Fibroblast of gingiva (primary cell): ENCODE results near the gene RYK.
"Not testable (repeated sequence)": the region's sequence is repeated elsewhere in the genome, so short reads cannot be mapped to it uniquely, and the experiment has no call there.

Experiments used
- DNase-seq: peaks from one replicate; pipeline ENCODE4 v3.0.0-alpha.2; 2011; ENCODE audit warnings: low read depth

Gene RYK

DNA sequence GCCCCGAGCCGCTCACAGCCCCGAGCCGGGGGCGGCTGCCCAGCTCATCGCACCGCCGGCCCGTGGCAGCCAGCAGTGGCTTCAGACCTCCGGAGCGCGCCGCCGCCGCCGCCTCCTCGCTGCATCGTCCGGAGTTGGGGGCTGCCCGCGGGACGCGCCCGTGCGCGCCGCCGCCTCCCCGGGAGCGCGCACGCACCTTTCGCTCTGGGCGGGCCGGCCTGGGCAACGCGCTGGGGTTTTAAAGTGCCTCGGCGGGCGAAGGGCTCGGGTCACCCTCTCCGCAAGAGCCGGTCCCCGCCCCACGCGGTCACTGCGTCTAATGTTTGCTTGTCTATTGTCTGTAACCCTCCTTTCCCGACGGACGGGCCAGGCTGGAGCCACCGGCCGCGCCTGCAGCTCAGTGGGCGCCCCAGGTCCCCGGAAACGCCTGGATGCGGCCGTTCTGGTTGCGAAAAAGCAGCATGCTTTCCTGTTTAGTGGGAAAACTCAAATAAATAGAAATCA is at the start of gene RYK:
Gene RYK (minus strand): TSS at position 143 of the 504 bp plus-strand sequence. CDS start 205 bp downstream, outside the sequence.
- DNase-seq, result peak; percentile 64

DNA sequence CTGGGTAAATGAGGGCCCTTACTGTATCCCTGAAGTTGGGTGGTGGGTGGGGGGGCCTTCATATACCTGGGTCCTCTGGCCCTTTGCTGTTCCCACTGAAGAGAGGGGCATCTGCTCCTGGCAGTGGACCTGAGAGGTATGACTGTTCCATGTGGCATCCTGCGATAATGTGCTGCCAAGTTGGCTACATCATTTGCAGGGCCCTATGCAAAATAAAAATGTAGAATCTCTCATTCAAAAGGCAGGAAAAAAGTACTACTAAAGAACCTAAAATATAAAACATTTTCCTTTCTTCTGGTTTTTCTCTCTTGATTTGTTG is 49.2 kb upstream of the RYK start:
- DNase-seq, result no peak

DNA sequence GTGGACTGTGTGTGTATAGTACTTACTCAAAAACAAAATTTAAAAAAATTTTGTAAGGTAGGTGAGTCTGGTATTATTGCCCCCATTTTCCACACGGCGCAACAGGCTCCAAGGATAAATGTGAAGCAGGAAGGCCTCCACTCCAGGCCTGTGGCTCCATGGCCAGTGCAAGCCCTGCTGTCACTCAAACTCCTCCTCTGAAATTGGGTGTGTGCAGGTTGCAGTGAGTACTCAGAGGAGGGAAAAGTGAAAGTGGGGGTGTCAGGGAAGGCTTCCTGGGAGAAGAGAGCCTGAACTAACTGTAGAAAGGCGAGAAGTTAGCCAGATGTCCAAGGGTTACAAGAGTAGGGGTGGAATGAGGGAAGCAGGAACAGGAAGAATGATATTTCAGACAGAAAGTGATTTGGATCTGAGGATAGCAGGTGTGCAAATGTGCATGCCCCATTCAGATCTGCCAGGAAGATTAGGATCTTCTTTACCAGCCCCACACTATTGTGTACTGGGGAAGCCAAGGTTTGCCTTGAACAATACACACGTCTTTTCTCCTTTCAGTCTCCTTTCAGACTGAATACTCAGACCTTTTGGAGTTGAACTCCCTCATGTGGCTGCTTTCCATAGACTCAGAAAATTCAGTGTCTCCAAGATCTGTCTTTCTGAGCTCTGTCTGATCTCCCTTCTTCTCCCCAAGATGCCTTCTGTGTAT is 48.7 kb upstream of the RYK start:
- peak; percentile 34 for DNase-seq

DNA sequence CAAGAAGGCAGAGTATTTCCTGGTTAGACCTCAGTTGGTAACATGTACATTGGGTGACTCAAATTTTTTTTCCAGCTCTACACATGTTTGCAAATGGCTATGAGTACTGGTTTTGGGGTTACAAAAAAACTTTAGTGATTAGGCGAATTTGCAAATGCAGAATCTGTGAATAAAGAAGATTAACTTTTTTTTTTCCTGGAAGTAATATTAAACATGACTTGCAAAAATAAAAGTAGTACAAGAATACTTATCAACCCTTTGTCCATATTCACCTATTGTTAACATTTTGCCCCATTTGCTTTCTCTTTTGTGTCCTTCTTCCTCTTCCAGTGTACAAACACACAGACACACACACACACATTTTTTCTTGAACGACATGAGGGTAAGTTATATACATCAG is 47.6 kb upstream of the RYK start:
- DNase-seq, result no peak

DNA sequence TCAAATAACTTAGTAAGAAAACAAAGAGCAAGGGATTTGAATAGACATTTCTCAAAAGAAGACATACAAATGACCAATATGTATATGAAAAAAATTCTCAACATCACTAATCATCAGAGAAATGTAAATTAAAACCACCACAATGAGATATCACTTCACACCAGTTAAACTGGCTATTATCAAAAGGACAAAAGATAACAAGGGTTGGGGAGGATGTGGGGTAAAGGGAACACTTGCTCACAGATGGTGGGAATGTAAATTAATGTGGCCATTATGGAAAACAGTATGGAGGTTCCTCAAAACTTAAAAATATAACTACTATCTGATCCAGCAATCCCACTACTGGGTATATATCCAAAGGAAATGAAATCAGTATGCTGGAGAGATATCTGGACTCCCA is 46.0 kb upstream of the RYK start:
- no peak for DNase-seq

DNA sequence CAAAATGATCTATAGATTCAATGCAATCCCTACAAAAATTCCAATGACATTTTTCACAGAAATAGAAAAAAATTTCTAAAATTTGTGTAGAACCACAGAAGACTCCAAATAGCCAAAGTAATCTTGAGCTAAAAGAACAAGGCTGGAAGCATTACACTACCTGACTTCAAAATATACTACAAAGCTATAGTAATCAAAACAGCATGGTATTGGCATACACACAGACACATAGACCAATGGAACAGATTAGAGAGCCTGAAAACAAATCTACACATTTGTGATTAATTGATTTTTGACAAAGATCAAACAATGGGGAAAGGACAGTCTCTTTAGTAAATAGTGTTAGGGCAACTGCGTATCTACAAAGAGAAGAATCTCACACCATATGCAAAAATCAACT is 45.3 kb upstream of the RYK start:
- DNase-seq, result no peak

DNA sequence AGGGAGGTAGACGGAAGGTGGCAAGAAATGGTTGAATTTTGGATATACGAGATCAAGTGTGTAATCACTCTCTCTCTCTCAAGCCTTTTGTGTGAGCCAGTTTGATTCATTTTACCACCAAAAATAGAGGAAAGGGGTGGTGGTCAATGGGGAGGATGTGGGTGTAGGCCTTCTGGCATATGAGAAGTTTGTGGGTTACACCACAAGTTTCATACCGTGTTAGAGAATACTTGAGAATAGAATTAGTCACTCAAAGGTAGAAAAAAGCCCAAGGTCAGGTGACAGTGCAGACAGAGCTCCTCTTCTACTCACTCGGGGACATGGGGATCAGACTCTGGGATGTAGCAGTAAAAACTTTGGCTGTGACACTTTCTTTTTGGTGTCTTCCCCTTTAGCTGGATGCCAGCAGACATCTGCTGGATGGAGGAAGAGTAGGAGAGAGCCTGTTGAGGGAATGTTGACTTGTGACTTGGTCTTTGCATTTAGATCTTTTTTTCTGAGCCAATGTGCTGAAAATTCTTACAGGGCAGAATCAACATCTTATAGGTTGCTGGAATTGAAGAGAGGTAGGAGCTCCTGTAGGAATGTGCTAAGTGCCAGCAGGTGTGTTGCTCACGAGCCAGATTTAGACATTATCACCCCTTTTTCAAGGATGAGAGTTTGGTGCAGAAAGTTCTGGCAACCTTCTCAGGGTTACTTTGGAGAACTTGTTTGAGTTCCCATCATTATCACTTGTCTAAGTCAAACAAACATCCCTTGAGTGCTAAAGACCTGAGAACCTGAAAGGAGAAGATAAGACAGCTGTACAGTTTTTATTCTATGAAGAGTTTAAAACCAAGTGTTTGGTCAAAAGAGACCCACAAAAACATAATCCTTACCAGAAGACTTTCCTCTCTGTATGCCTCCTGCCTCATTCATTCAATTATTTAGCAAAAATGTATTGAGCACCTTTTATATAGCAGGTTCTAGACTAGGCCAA is 43.9 kb upstream of the RYK start:
- DNase-seq, result no peak

DNA sequence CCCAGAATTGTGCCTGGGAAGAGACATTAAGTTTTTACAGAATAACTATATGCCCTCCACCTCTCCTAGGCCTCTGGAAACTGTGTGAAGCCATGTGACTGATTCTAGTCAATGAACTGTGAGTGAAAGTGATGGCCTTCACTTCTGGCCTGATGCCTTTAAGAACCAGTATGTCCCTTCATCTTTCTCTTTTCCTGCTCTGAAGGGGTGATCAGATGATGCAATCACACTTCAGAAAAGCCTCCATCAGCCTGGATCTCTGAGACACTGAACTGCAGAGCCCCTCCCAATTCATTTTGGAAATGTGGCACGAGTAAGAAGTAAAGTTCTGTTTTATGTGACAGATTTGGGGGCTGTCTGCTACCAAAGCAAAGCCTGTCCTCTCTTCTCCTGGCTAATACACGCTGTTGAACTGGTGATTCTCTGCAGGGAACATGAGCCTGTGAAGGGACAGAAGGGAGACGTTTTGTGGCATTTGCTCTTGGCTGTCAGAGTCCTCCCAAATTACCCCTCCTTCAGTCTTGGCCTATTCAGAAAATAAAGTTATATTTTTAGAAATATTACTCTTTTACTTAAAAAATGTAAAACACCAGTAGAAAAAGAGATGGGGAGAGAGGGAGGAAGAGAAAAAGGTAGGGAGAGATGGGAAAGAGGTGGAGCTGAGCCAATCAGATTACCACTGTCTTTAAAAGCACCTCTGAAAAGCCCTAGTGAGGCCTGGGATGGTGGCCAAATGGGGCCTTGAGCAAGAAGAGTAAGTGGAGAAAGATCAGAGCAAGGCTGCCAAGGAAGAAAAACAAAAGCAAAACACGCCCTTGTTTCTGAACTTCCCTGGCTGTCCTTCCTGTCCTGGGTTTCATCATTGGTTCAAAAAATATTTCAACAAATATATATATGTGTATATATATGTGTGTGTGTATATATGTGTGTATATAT is 40.9 kb upstream of the RYK start:
- peak; percentile 91 for DNase-seq

DNA sequence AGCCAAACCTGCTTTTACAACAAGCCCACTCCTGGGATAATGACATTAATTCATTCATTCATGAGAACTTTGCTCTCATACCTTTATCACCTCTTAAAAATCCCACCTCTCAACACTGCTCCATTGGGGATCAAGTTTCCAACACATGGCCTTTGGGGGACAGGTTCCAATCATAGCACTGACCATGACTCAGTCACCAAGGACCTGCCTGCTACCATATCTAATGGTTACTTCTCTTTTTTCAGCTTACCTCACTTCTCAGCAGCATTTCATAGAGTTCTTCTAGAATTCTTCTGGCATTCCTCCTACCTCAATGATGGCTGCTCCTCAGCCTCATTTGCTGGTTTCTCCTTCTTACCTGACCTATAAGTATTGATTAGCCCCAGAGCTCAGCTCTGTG is 36.9 kb upstream of the RYK start:
- DNase-seq, result no peak

DNA sequence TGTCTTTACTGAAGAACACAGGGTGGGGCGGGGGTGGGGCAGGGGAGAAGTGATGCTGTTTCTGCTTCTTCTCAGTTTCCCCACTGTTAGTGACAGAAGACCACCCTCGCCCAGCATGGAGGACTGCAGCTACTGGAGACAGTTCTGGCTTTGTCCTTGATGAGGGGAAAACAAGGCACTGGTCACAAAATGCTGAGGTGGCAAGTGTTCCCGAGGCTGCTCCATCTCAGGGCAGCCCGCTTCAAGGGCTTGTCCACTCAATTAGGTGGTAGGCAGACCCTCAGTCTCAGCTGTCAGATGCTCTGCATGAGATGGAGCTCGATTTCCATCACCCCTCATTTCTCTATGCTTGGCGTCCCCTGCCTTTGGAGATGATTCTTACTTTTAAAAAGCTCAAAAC is 33.8 kb upstream of the RYK start:
- no peak for DNase-seq

DNA sequence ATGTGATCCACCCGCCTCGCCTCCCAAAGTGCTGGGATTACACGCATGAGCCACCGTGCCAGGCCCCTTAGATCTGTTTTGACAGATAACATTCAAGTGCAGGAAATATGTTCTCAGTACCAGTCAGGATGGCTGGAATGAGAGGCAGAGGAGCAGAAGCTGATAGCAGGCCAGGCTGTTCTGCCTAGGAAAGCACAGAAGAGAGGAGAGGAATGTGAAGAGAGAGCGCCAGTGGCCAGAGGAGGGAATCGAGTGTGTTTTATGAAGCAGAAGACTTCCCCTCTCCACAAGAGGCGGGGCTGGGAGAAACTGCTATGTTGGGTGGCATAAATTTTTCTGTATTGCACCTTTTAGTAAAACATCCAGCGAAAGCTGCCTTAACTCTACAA is 32.0 kb upstream of the RYK start:
- DNase-seq, result no peak

DNA sequence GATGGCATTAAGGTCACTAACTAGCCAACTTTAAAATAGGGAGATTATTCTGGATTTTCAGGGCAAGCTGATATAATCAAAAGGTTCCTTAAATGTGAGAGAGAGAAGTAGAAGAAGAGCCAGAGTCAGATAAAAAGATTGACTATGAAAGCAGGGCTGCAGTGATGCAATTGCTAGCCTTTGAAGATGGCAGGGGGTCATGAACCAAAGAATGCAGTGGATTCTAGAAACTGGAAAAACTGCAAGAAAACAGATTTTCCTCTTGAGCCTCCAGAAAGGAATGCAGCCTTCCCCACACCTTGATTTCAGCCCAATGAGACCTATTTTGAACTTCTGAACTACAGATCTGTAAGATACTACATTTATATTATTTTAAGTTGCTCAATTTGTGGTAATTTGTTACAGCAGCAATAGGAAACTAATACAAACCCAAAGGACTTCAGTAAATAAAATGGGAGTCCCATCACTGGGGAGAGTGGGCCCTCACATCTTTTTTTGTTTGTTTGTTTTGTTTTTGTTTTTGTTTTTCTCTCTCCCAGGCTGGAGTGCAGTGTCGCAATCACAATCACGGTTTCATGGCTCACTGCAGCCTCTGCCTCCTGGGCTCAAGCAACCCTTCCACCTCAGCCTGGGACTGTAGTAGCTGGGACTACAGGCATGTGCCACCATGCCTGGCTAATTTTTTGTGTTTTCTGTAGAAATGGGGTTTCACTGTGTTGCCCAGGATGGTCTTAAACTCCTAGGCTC is 31.4 kb upstream of the RYK start:
- DNase-seq, result no peak

DNA sequence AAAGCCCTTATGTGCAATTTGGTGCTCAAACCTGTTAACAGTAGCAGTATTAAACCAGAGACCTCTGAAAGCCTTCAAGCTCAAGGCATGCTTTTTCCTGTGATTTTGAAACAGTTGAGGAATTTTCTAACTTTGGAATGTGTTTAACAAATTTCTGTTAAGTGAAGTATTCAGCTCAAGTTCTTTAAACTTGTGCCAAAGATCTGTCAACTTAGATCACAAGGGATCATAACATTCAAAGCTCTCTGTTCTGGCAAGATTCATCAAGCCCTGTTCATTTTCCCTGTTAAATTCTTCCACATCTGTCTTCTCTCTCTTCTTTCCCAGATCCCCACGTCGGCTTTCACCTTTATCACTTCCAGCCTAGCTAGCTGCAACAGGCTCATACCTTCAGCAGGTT is 28.8 kb upstream of the RYK start:
- DNase-seq, result no peak

DNA sequence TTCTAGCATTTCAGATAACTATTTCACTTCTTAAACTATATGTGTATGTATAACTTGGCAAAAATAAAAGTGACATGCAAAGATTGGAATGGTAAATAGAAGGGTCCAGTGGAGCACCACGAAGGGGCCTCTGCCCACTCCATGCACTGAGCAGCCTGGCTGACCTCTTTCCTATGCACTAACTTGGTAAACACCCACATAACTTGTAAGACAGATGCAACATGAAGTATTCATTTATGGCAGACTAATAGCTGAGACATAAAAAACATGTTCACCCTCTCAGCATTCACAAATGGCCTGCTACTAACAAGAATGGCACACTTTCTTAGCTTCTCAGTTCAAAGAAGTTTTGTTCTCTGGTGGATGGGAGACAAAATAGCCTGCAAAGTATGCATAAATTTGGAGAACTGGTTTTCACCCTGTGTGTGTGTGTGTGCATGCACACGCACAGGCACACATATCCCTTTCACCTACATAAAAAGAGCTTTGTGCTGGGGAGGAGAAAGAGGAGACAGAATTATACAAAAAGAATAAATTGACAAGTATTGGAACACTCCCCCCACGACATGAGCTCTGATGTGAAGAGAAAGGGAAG is 26.5 kb upstream of the RYK start:
- DNase-seq, result no peak

DNA sequence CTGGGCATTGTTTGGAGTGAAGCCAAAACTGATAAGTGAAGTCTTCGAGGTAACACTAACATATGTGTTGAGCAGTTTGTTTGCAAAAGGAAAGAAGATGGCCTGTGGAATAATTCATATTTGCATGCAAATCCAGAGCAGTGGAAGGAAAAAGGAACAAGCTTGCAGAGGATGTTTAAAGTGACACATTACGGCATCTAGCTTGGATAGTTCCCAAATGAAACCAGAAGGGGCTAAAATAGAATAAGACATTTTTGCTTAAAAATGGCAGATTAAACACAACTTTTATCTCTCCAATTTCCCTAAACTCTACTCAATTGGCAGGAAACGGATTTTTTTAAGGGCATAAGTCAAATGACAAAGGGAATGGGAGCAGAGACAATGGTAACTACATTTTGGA is 25.4 kb upstream of the RYK start:
- no peak for DNase-seq

DNA sequence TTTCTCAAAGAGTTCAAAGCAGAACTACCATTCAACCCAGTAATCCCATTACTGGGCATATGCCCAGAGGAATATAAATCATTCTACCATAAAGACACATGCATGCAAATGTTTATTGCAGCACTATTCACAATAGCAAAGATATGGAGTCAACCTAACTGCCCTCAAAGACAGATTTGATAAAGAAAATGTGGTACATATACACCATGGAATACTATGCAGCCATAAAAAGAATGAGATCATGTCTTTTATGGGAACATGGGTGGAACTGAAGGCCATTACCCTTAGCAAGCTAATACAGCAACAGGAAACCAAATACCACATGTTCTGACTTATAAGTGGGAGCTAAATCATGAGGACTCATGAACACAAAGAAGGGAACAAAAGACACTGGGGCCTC is 24.5 kb upstream of the RYK start:
- not testable (repeated sequence) for DNase-seq

DNA sequence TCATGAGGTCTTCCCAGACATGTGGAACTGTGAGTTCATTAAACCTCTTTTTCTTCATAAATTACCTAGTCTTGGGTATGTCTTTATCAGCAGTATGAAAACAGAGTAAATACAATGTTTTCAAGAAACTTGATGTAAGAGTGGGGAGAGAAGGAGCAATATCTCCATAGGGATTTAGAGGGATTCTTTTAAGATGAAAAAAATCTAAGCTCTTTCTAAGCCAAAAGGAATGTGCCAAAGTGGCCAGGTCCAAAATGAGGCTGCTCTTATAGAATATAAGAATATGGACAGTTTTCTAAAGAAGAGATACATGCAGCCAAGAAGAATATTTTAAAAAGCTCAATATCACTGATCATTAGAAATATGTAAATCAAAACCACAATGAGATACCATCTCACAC is 23.9 kb upstream of the RYK start:
- DNase-seq, result no peak

DNA sequence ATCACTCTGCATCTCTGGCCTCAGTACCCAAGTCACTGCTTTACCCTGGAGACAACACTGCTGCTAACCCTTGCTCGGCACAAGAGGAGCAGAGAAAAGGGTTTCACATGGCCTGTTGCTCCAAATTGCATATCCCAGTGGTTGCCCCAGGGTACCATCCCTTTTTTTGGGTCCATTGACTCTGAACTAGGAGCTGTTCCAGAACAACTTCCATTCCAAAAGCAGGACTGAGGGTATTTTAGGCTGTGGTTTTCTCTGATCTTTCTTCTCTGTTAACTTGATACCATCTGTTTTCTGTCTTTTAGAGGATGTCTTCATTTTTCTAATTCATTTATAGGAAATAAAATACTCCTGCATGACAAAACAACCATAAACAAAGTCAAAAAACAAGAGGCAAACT is 17.3 kb upstream of the RYK start:
- DNase-seq, result peak; percentile 70

DNA sequence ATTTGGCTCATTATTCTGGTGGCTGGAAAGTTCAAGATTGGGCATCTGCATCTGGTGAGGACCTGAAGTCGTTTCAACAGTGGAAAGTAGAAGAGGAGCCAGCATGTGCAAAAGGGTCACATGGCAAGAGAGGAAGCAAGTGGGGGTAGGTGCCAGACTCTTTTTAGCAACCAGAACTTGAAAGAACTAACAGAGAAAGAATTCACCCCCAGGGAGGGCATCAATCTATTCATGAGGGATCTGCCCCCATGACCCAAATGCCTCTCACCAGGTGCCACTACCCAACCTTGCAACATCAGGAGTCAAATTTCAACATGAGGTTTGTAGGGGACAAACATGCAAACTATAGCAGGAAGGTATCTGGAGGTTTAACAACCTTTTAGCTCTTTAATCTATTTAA is 10.3 kb upstream of the RYK start:
- no peak for DNase-seq

DNA sequence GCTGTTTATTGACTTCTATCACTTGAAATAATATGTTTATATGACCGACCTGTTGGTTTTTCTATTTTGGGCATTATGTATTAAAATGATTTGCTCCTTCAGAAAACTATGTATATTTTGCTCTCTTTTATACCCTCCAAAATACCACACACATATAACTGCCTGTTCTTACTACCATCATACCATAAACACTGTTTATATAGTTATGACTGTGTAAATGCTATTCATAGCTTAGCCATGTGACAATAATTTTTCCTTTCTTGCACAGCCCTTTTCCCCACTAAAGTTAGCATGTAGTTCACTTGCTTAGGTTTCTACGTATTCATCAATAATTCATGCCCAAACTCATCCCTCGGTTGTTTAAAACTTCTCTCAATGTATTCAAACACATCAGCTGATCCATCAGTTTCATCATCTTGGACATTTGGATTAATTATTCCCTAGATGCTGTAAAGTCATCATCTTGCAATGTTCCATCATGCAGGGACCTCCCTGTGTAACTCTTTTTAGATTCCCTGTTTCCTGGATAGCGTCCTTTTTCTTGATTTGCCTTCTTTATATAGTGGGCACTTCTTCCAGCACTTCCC is 8.2 kb upstream of the RYK start:
- no peak for DNase-seq

DNA sequence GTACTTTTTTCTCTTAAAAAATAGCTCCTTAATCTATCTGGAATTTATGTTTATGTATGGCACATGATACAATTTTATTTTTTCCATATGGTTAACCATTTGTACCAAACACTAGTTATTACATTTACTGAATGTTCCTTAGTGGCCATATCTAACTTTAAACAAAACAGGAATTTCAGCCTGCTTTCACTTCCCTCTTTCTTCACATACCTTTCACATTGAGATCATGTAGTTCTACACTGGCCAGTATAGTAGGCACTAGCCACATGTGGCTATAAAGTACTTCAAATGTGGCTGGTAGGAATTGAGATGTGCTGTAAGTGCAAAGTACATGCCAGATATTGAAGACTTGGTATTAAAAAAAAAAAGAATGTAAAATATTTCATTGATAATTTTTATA is 4.7 kb upstream of the RYK start:
- no peak for DNase-seq
